Measurements from ENCODE around the gene FBLN2. TPM values are rescaled to one million over a fixed set of nuclear protein-coding genes. Genes with fewer than 3 reads are reported as not detected.

FBLN2 gene
- total and polyA plus RNA-seq, 2 of the 13 experiments (the other 11 are each of a cell fraction or from before 2014, with no cell fraction given), result not detected

GRCh38 chr3:13673207-13673606 is 124.3 kb downstream of the FBLN2 start:
- DNase-seq (ENCODE audit: low spot score), result no peak

More at GRCh38 chr3:13673207-13673606, 124.3 kb downstream of the FBLN2 start:
- no peak overlapping the region for H2AFZ ChIP-seq (ENCODE audit: low read length)
- H3K4me1 ChIP-seq (ENCODE audit: insufficient read depth, low read length), result peaks cover 13% of the 10 kb centered on the region
- H3K79me2 ChIP-seq (ENCODE audit: insufficient read depth, low read length), result no peaks in the 10 kb centered on the region
- CTCF ChIA-PET (ENCODE audit: low intra/inter-chr PET ratio, low total read pairs), result no interaction called here
- H3K27me3 ChIP-seq (ENCODE audit: control insufficient read depth in 1 of 2, insufficient read depth in 2 of 2, low read length in 2 of 2), result peaks cover 3 to 35% of the 10 kb centered on the region in 2 experiments; a peak in 4 of 5 replicates
- TF ChIP-seq SOX13 (IDR thresholded peaks at IDR 0.05) (no peak), SOX13 (CRISPR knock-in tag; conservative IDR thresholded peaks at IDR 0.05 in 1 of 2, IDR thresholded peaks at IDR 0.05 in 1 of 2) (no peak), CTCF (CRISPR knock-in tag; IDR thresholded peaks at IDR 0.05) (peak; percentile 27), ZNF264 (CRISPR knock-in tag; IDR thresholded peaks at IDR 0.05) (no peak)
- ATAC-seq (peak; percentile 46; the same call in 2 of the 3 replicates), FAIRE-seq (peak; percentile 12)
- no peaks in the 10 kb centered on the region for H3K36me3 ChIP-seq (replicated peaks in 1 of 2; ENCODE audit: control insufficient read depth in 1 of 2, insufficient read depth in 2 of 2, low read length in 2 of 2)
- H3K9ac ChIP-seq (ENCODE audit: insufficient read depth, low read depth, low read length), result no peak overlapping the region
- intact Hi-C loops (cut with micrococcal nuclease; ENCODE audit: unreplicated experiment), result no loop called here
- H3K9me3 ChIP-seq (ENCODE audit: low read length), result no peaks in the 10 kb centered on the region
- no peak overlapping the region for H3K27ac ChIP-seq (ENCODE audit: extremely low read length, insufficient read depth, low read length)
- H3K4me3 ChIP-seq (replicated peaks in 1 of 3; ENCODE audit: insufficient read depth in 1 of 3, low read depth in 2 of 3, low read length in 3 of 3), result no peak overlapping the region
- no TSS peak for BruUV-seq (replicated peaks)
- WGBS (ENCODE audit: low lambda C conversion rate), result 50% methylated on average over 6 of the region's 6 CpGs
- in situ Hi-C loops (cut with HindIII; ENCODE audit: extremely low pct_ligation_motif_present, low pct_unique_long_range_greater_than_20kb), result no loop called here
- POLR2A ChIA-PET, result no interaction called here
- H4K20me1 ChIP-seq (ENCODE audit: insufficient read depth, low read length), result no peaks in the 10 kb centered on the region
- no peak overlapping the region for H3K4me2 ChIP-seq (ENCODE audit: low read depth, low read length)

Measured in HepG2 (cell line).